LNCAP (cell line): ENCODE data around the gene GRHPR.

Source experiments
- CTCF ChIP-seq: fragments of 450-650 bp; IDR thresholded peaks from 2 replicates; pipeline ENCODE4 v1.5.1; 2017; ENCODE audit warnings: mild to moderate bottlenecking

GRHPR gene

GRCh38 chr9:37437621-37438020 lies 15.1 kb downstream of the GRHPR start:
- TF ChIP-seq CTCF: no peak

- no peak for TF ChIP-seq CTCF
Measured at GRCh38 chr9:37438359-37438758, 15.9 kb downstream of the GRHPR start.

- no peak for TF ChIP-seq CTCF
Measured at GRCh38 chr9:37441776-37442370, 19.4 kb downstream of the GRHPR start.

- no peak for TF ChIP-seq CTCF
Measured at GRCh38 chr9:37442556-37442955, 20.1 kb downstream of the GRHPR start.

- TF ChIP-seq CTCF: no peak
Measured at GRCh38 chr9:37443566-37443965, 21.1 kb downstream of the GRHPR start.

- TF ChIP-seq CTCF: no peak
Measured at GRCh38 chr9:37444890-37445289, 22.4 kb downstream of the GRHPR start.

- TF ChIP-seq CTCF: no peak
Measured at GRCh38 chr9:37445832-37446231, 23.3 kb downstream of the GRHPR start.

- no peak for TF ChIP-seq CTCF
Measured at GRCh38 chr9:37446401-37446800, 23.9 kb downstream of the GRHPR start.
